ENCODE measurements around the gene RXRG. TPM values are rescaled to one million over a fixed set of nuclear protein-coding genes. Genes with fewer than 3 reads are reported as not detected.
"Not testable (repeated sequence)": the region's sequence is repeated elsewhere in the genome, so short reads cannot be mapped to it uniquely, and the experiment has no call there.

The RXRG gene
- total and polyA plus RNA-seq, 9 donors: 42.1 to 59.3 (median 53.0) TPM

- H3K27me3 ChIP-seq (ENCODE audit: control insufficient read depth, insufficient read depth, low read length): no peaks in the 10 kb centered on the region
- H3K4me3 ChIP-seq (ENCODE audit: low read length): no peak overlapping the region
- DNase-seq: peak; percentile 97
- H3K36me3 ChIP-seq (ENCODE audit: control insufficient read depth, insufficient read depth, low read length): no peaks in the 10 kb centered on the region
- H3K9me3 ChIP-seq (replicated peaks; ENCODE audit: control insufficient read depth, low read depth, low read length): no peaks in the 10 kb centered on the region
- peak overlapping the region; percentile 85 for H3K27ac ChIP-seq (ENCODE audit: low read length)
- 24% methylated on average over 5 of the region's 6 CpGs for WGBS (ENCODE audit: insufficient coverage)
- peaks cover 7% of the 10 kb centered on the region for H3K4me1 ChIP-seq (ENCODE audit: control insufficient read depth, insufficient read depth, low read length)
Observed at GRCh38 chr1:165481820-165482532, 37.0 kb upstream of the RXRG start.

- no peaks in the 10 kb centered on the region for H3K36me3 ChIP-seq (ENCODE audit: control insufficient read depth, insufficient read depth, low read length)
- no peak for DNase-seq
- no CpG with 5 or more reads among the region's 1 CpG for WGBS (ENCODE audit: insufficient coverage)
- H3K9me3 ChIP-seq (replicated peaks; ENCODE audit: control insufficient read depth, low read depth, low read length): no peaks in the 10 kb centered on the region
- H3K4me3 ChIP-seq (ENCODE audit: low read length): no peak overlapping the region
- peaks cover 5% of the 10 kb centered on the region for H3K4me1 ChIP-seq (ENCODE audit: control insufficient read depth, insufficient read depth, low read length)
- no peaks in the 10 kb centered on the region for H3K27me3 ChIP-seq (ENCODE audit: control insufficient read depth, insufficient read depth, low read length)
- no peak overlapping the region for H3K27ac ChIP-seq (ENCODE audit: low read length)
Observed at GRCh38 chr1:165476776-165477175, 31.9 kb upstream of the RXRG start.

- WGBS (ENCODE audit: insufficient coverage): 95% methylated on average over 2 of the region's 2 CpGs
- Histone ChIP-seq H3K4me1 (ENCODE audit: control insufficient read depth, insufficient read depth, low read length) (peaks cover 3% of the 10 kb centered on the region), H3K27ac (ENCODE audit: low read length) (no peak overlapping the region), H3K36me3 (ENCODE audit: control insufficient read depth, insufficient read depth, low read length) (no peaks in the 10 kb centered on the region), H3K27me3 (ENCODE audit: control insufficient read depth, insufficient read depth, low read length) (no peaks in the 10 kb centered on the region), H3K4me3 (ENCODE audit: low read length) (no peak overlapping the region), H3K9me3 (replicated peaks; ENCODE audit: control insufficient read depth, low read depth, low read length) (no peaks in the 10 kb centered on the region)
- DNase-seq: no peak
Observed at GRCh38 chr1:165474196-165474595, 29.3 kb upstream of the RXRG start.

GRCh38 chr1:165473081-165473480, 28.2 kb upstream of the RXRG start:
- Histone ChIP-seq H3K4me3 (ENCODE audit: low read length) (no peak overlapping the region), H3K27ac (ENCODE audit: low read length) (no peak overlapping the region), H3K4me1 (ENCODE audit: control insufficient read depth, insufficient read depth, low read length) (peaks cover 5% of the 10 kb centered on the region), H3K36me3 (ENCODE audit: control insufficient read depth, insufficient read depth, low read length) (no peaks in the 10 kb centered on the region), H3K9me3 (replicated peaks; ENCODE audit: control insufficient read depth, low read depth, low read length) (no peaks in the 10 kb centered on the region), H3K27me3 (ENCODE audit: control insufficient read depth, insufficient read depth, low read length) (no peaks in the 10 kb centered on the region)
- WGBS (ENCODE audit: insufficient coverage): no CpG with 5 or more reads among the region's 4 CpGs
- no peak for DNase-seq

GRCh38 chr1:165468726-165469249, 23.9 kb upstream of the RXRG start:
- Histone ChIP-seq H3K27me3 (ENCODE audit: control insufficient read depth, insufficient read depth, low read length) (no peaks in the 10 kb centered on the region), H3K4me3 (ENCODE audit: low read length) (no peak overlapping the region), H3K36me3 (ENCODE audit: control insufficient read depth, insufficient read depth, low read length) (no peaks in the 10 kb centered on the region), H3K9me3 (replicated peaks; ENCODE audit: control insufficient read depth, low read depth, low read length) (no peaks in the 10 kb centered on the region), H3K27ac (ENCODE audit: low read length) (peak overlapping the region; percentile 35), H3K4me1 (ENCODE audit: control insufficient read depth, insufficient read depth, low read length) (peaks cover 5% of the 10 kb centered on the region)
- WGBS (ENCODE audit: insufficient coverage): 80% methylated on average over 2 of the region's 6 CpGs
- no peak for DNase-seq

GRCh38 chr1:165468253-165468652, 23.3 kb upstream of the RXRG start:
- H3K27ac ChIP-seq (ENCODE audit: low read length): no peak overlapping the region
- no peaks in the 10 kb centered on the region for H3K9me3 ChIP-seq (replicated peaks; ENCODE audit: control insufficient read depth, low read depth, low read length)
- peaks cover 3% of the 10 kb centered on the region for H3K4me1 ChIP-seq (ENCODE audit: control insufficient read depth, insufficient read depth, low read length)
- no peak for DNase-seq
- no CpG with 5 or more reads among the region's 2 CpGs for WGBS (ENCODE audit: insufficient coverage)
- no peak overlapping the region for H3K4me3 ChIP-seq (ENCODE audit: low read length)
- H3K36me3 ChIP-seq (ENCODE audit: control insufficient read depth, insufficient read depth, low read length): no peaks in the 10 kb centered on the region
- no peaks in the 10 kb centered on the region for H3K27me3 ChIP-seq (ENCODE audit: control insufficient read depth, insufficient read depth, low read length)

- DNase-seq: peak; percentile 56
- H3K4me3 ChIP-seq (ENCODE audit: low read length): no peak overlapping the region
- H3K9me3 ChIP-seq (replicated peaks; ENCODE audit: control insufficient read depth, low read depth, low read length): no peaks in the 10 kb centered on the region
- WGBS (ENCODE audit: insufficient coverage): 92% methylated on average over 3 of the region's 7 CpGs
- H3K27ac ChIP-seq (ENCODE audit: low read length): no peak overlapping the region
- H3K4me1 ChIP-seq (ENCODE audit: control insufficient read depth, insufficient read depth, low read length): peaks cover 3% of the 10 kb centered on the region
- H3K27me3 ChIP-seq (ENCODE audit: control insufficient read depth, insufficient read depth, low read length): no peaks in the 10 kb centered on the region
- H3K36me3 ChIP-seq (ENCODE audit: control insufficient read depth, insufficient read depth, low read length): no peaks in the 10 kb centered on the region
Observed at GRCh38 chr1:165467706-165468105, 22.8 kb upstream of the RXRG start.

GRCh38 chr1:165463978-165464377, 19.1 kb upstream of the RXRG start:
- Histone ChIP-seq H3K27me3 (ENCODE audit: control insufficient read depth, insufficient read depth, low read length) (no peaks in the 10 kb centered on the region), H3K4me3 (ENCODE audit: low read length) (no peak overlapping the region), H3K9me3 (replicated peaks; ENCODE audit: control insufficient read depth, low read depth, low read length) (no peaks in the 10 kb centered on the region), H3K27ac (ENCODE audit: low read length) (no peak overlapping the region), H3K36me3 (ENCODE audit: control insufficient read depth, insufficient read depth, low read length) (no peaks in the 10 kb centered on the region), H3K4me1 (ENCODE audit: control insufficient read depth, insufficient read depth, low read length) (peaks cover 3% of the 10 kb centered on the region)
- 83% methylated on average over 2 of the region's 3 CpGs for WGBS (ENCODE audit: insufficient coverage)
- no peak for DNase-seq

GRCh38 chr1:165459683-165460082, 14.8 kb upstream of the RXRG start:
- H3K4me3 ChIP-seq (ENCODE audit: low read length); H3K27ac ChIP-seq (ENCODE audit: low read length); H3K36me3 ChIP-seq (ENCODE audit: control insufficient read depth, insufficient read depth, low read length); H3K9me3 ChIP-seq (replicated peaks; ENCODE audit: control insufficient read depth, low read depth, low read length); H3K4me1 ChIP-seq (ENCODE audit: control insufficient read depth, insufficient read depth, low read length); H3K27me3 ChIP-seq (ENCODE audit: control insufficient read depth, insufficient read depth, low read length); DNase-seq: not testable (repeated sequence)
- WGBS (ENCODE audit: insufficient coverage): 100% methylated on average over 2 of the region's 2 CpGs

- 94% methylated on average over 5 of the region's 6 CpGs for WGBS (ENCODE audit: insufficient coverage)
- Histone ChIP-seq H3K27ac (ENCODE audit: low read length) (no peak overlapping the region), H3K4me1 (ENCODE audit: control insufficient read depth, insufficient read depth, low read length) (peaks cover 22% of the 10 kb centered on the region), H3K4me3 (ENCODE audit: low read length) (no peak overlapping the region), H3K36me3 (ENCODE audit: control insufficient read depth, insufficient read depth, low read length) (no peaks in the 10 kb centered on the region), H3K9me3 (replicated peaks; ENCODE audit: control insufficient read depth, low read depth, low read length) (no peaks in the 10 kb centered on the region), H3K27me3 (ENCODE audit: control insufficient read depth, insufficient read depth, low read length) (no peaks in the 10 kb centered on the region)
- no peak for DNase-seq
Observed at GRCh38 chr1:165456861-165457260, 11.9 kb upstream of the RXRG start.
